Mucosa of descending colon (tissue), 3 donors: ENCODE measurements around the gene PEX11G. TPM values are rescaled to one million over a fixed set of nuclear protein-coding genes. Genes with fewer than 3 reads are reported as not detected.

Source experiments
- ATAC-seq: fragments of 200-7000 bp; cut with Tn5 transposase; one replicate; pipeline ENCODE4 v1.9.1; 2020; ENCODE audit warnings: mild to moderate bottlenecking, moderate library complexity
- DNase-seq, 3 donors: peaks; one replicate each; pipeline ENCODE4 v3.0.0-alpha.2; 2020
- H3K36me3 ChIP-seq: fragments of 200-600 bp; one replicate; pipeline ENCODE4 v1.8.0; 2021; ENCODE audit warnings: low read depth, mild to moderate bottlenecking
- H3K4me1 ChIP-seq: fragments of 200-600 bp; one replicate; pipeline ENCODE4 v1.8.0; 2021; ENCODE audit warnings: low read depth, mild to moderate bottlenecking
- H3K4me3 ChIP-seq: fragments of 200-600 bp; one replicate; pipeline ENCODE4 v1.8.0; 2021; ENCODE audit warnings: mild to moderate bottlenecking
- H3K9me3 ChIP-seq: fragments of 200-600 bp; one replicate; pipeline ENCODE4 v1.8.0; 2021; ENCODE audit warnings: mild to moderate bottlenecking
- CTCF ChIP-seq: fragments of 200-600 bp; IDR thresholded peaks from one replicate; pipeline ENCODE4 v1.8.0; 2022; ENCODE audit warnings: antibody characterized with exemption, mild to moderate bottlenecking
- intact Hi-C, 2 donors: fragments of 100-400 bp; cut with DNase I in 1 of 2; cut with micrococcal nuclease in 1 of 2; formaldehyde crosslinking; loops; one replicate each; pipeline versions ENCODE4 v1.11.0 to v1.11.1; 2022; cut with DNase I, micrococcal nuclease
- total RNA-seq, 3 donors: library from RNA; stranded (reverse); fragmentation: NEBNext Ultra II Directional in 2 of 3; extraction: Animal tissue kit (Norgen Biotek cat#: 25700) in 2 of 3; gene quantifications; one replicate each; pipeline versions ENCODE4 v1.2.1 to v1.2.4, GENCODE V29; 2021 to 2023
- donor health status: DM: no; HTN: no; CAD: no; lungs with moderate emphysema.
- donor health status: DM: no; HTN: no; CAD: no.
- donor health status: DM: no; HTN: yes; CAD: no.

Gene PEX11G
- total RNA-seq, 3 donors from 2014 or later = 4.0 to 9.5 (median 8.1) TPM

- intact Hi-C loops = no loop called here
- DNase-seq = no peak
- no peak for TF ChIP-seq CTCF
Measured at GRCh38 chr19:7513809-7514642, 25.2 kb upstream of the PEX11G start.

GRCh38 chr19:7512400-7512851, 23.6 kb upstream of the PEX11G start:
- DNase-seq = no peak
- intact Hi-C loops = no loop called here

More at GRCh38 chr19:7513809-7514642, 25.2 kb upstream of the PEX11G start:
- H3K36me3 ChIP-seq = no peaks in the 10 kb centered on the region
- ATAC-seq = no peak
- no peak overlapping the region for H3K4me3 ChIP-seq
- H3K9me3 ChIP-seq = no peaks in the 10 kb centered on the region
- H3K4me1 ChIP-seq = peaks cover 5% of the 10 kb centered on the region

GRCh38 chr19:7509625-7510024, 20.8 kb upstream of the PEX11G start:
- Histone ChIP-seq H3K4me1 (peaks cover 9% of the 10 kb centered on the region), H3K9me3 (no peaks in the 10 kb centered on the region), H3K4me3 (no peak overlapping the region), H3K36me3 (no peaks in the 10 kb centered on the region)
- no peak for TF ChIP-seq CTCF
- intact Hi-C loops = no loop called here
- ATAC-seq (no peak), DNase-seq (no peak)

More at GRCh38 chr19:7512400-7512851, 23.6 kb upstream of the PEX11G start:
- H3K4me3 ChIP-seq = no peak overlapping the region
- no peaks in the 10 kb centered on the region for H3K36me3 ChIP-seq
- TF ChIP-seq CTCF = no peak
- H3K9me3 ChIP-seq = no peaks in the 10 kb centered on the region
- H3K4me1 ChIP-seq = peaks cover 5% of the 10 kb centered on the region
- ATAC-seq = no peak

GRCh38 chr19:7507884-7508283, 19.0 kb upstream of the PEX11G start:
- intact Hi-C loops = no loop called here
- no peak for TF ChIP-seq CTCF
- ATAC-seq = peak; percentile 59

GRCh38 chr19:7506385-7507328, 17.8 kb upstream of the PEX11G start:
- intact Hi-C loops = no loop called here
- peak; percentile 92 for ATAC-seq
- Histone ChIP-seq H3K4me1 (peaks cover 9% of the 10 kb centered on the region), H3K36me3 (no peaks in the 10 kb centered on the region), H3K4me3 (no peak overlapping the region), H3K9me3 (no peaks in the 10 kb centered on the region)
- TF ChIP-seq CTCF = no peak
- DNase-seq = peak; percentile 96 to 97 (median 96)

More at GRCh38 chr19:7507884-7508283, 19.0 kb upstream of the PEX11G start:
- peak; percentile 76 to 92 (median 88) for DNase-seq
- H3K4me1 ChIP-seq = peaks cover 9% of the 10 kb centered on the region
- H3K9me3 ChIP-seq = no peaks in the 10 kb centered on the region
- H3K36me3 ChIP-seq = no peaks in the 10 kb centered on the region
- H3K4me3 ChIP-seq = no peak overlapping the region
